DOHH2 (cell line): ENCODE measurements around the gene SETD3.
A peak's percentile ranks its signal among the peaks of the same experiment; 100 is the strongest.

Experiments used
- H3F3A ChIP-seq: fragments of 200-600 bp; sonication (generic), shearing (Covaris generic); 2 replicates; pipeline ENCODE4 v1.6.0; 2016; ENCODE audit warnings: antibody characterized with exemption, mild to moderate bottlenecking; ENCODE audit not compliant: control insufficient read depth, insufficient read depth
- H3K27ac ChIP-seq: fragments of 200-600 bp; sonication (generic); 2 replicates; pipeline ENCODE4 v1.5.1; 2014; ENCODE audit warnings: low read depth, mild to moderate bottlenecking, low read length, moderate library complexity
- H3K27me3 ChIP-seq: fragments of 200-600 bp; sonication (generic); 2 replicates; pipeline ENCODE4 v1.6.1; 2014; ENCODE audit warnings: mild to moderate bottlenecking, low read length, mixed read lengths; ENCODE audit not compliant: control insufficient read depth
- H3K36me3 ChIP-seq: fragments of 200-600 bp; sonication (generic); 2 replicates; pipeline ENCODE4 v1.6.1; 2014; ENCODE audit warnings: mild to moderate bottlenecking, low read length, moderate library complexity, mixed read lengths; ENCODE audit not compliant: control insufficient read depth
- H3K4me1 ChIP-seq: fragments of 200-600 bp; sonication (generic); 2 replicates; pipeline ENCODE4 v1.6.1; 2014; ENCODE audit warnings: mild to moderate bottlenecking, low read length, mixed read lengths; ENCODE audit not compliant: control insufficient read depth
- H3K4me2 ChIP-seq: fragments of 200-600 bp; sonication (generic); 2 replicates; pipeline ENCODE4 v1.6.0; 2014; ENCODE audit warnings: mild to moderate bottlenecking, low read length, moderate library complexity
- H3K4me3 ChIP-seq: fragments of 200-600 bp; sonication (generic); 2 replicates; pipeline ENCODE4 v1.5.1; 2014; ENCODE audit warnings: mild to moderate bottlenecking, low read length, mixed read lengths
- H3K79me2 ChIP-seq: fragments of 200-600 bp; sonication (generic); 2 replicates; pipeline ENCODE4 v1.6.1; 2014; ENCODE audit warnings: mild to moderate bottlenecking, low read length, mixed read lengths; ENCODE audit not compliant: control insufficient read depth
- H3K9me2 ChIP-seq: fragments of 200-600 bp; sonication (generic); replicated peaks from 2 replicates; pipeline ENCODE4 v1.6.1; 2014; ENCODE audit warnings: mild to moderate bottlenecking, low read length, mixed read lengths; ENCODE audit not compliant: control insufficient read depth
- H3K9me3 ChIP-seq: fragments of 200-600 bp; sonication (generic); 2 replicates; pipeline ENCODE4 v1.6.1; 2014; ENCODE audit warnings: antibody characterized with exemption, low read length, mixed read lengths; ENCODE audit not compliant: control insufficient read depth, insufficient read depth
- H4K20me1 ChIP-seq: fragments of 200-600 bp; sonication (generic); 2 replicates; pipeline ENCODE4 v1.6.0; 2014; ENCODE audit warnings: low read depth, mild to moderate bottlenecking, antibody characterized with exemption, low read length, moderate library complexity; ENCODE audit not compliant: control insufficient read depth, insufficient read depth
- EZH2phosphoT487 ChIP-seq: fragments of 200-600 bp; sonication (generic); IDR thresholded peaks from 2 replicates; pipeline ENCODE4 v1.6.1; 2017; ENCODE audit warnings: borderline replicate concordance, mild to moderate bottlenecking, antibody characterized with exemption, low read length, moderate library complexity, mixed read lengths
- TF ChIP-seq, protein P1 (sequence below): fragments of 200-600 bp; sonication (generic); IDR thresholded peaks from one replicate; pipeline ENCODE4 v1.5.1; 2014; ENCODE audit warnings: antibody characterized with exemption, mild to moderate bottlenecking, low read depth, low read length; ENCODE audit not compliant: poor library complexity, severe bottlenecking

Gene SETD3

GRCh38 chr14:99427632-99428300 lies 52.9 kb downstream of the SETD3 start:
- Histone ChIP-seq H3K27ac (no peak overlapping the region), H3K9me3 (no peaks in the 10 kb centered on the region), H3F3A (peaks cover 6% of the 10 kb centered on the region), H4K20me1 (peaks cover 6% of the 10 kb centered on the region; the same call in 1 of the 2 replicates), H3K9me2 (no peaks in the 10 kb centered on the region), H3K36me3 (peaks cover 20% of the 10 kb centered on the region), H3K4me2 (no peak overlapping the region), H3K4me3 (no peak overlapping the region), H3K4me1 (peaks cover 70% of the 10 kb centered on the region), H3K79me2 (peaks cover 19% of the 10 kb centered on the region), H3K27me3 (no peaks in the 10 kb centered on the region)
- TF ChIP-seq EZH2phosphoT487: no peak
- TF ChIP-seq, protein P1, sequence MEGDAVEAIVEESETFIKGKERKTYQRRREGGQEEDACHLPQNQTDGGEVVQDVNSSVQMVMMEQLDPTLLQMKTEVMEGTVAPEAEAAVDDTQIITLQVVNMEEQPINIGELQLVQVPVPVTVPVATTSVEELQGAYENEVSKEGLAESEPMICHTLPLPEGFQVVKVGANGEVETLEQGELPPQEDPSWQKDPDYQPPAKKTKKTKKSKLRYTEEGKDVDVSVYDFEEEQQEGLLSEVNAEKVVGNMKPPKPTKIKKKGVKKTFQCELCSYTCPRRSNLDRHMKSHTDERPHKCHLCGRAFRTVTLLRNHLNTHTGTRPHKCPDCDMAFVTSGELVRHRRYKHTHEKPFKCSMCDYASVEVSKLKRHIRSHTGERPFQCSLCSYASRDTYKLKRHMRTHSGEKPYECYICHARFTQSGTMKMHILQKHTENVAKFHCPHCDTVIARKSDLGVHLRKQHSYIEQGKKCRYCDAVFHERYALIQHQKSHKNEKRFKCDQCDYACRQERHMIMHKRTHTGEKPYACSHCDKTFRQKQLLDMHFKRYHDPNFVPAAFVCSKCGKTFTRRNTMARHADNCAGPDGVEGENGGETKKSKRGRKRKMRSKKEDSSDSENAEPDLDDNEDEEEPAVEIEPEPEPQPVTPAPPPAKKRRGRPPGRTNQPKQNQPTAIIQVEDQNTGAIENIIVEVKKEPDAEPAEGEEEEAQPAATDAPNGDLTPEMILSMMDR: no peak

- Histone ChIP-seq H3K9me2 (no peaks in the 10 kb centered on the region), H3K36me3 (peaks cover 20% of the 10 kb centered on the region), H3K4me1 (peaks cover 70% of the 10 kb centered on the region), H3K4me2 (peak overlapping the region; percentile 58), H3K27ac (peak overlapping the region; percentile 42; the same call in 1 of the 2 replicates), H3K4me3 (peak overlapping the region; percentile 54), H3K27me3 (no peaks in the 10 kb centered on the region), H3K9me3 (no peaks in the 10 kb centered on the region), H3F3A (peaks cover 6% of the 10 kb centered on the region), H4K20me1 (peaks cover 6% of the 10 kb centered on the region; the same call in 1 of the 2 replicates), H3K79me2 (peaks cover 19% of the 10 kb centered on the region)
- TF ChIP-seq EZH2phosphoT487: no peak
- TF ChIP-seq, protein P1: no peak
Measured at GRCh38 chr14:99426813-99427346, 53.8 kb downstream of the SETD3 start.

GRCh38 chr14:99426265-99426664 lies 54.4 kb downstream of the SETD3 start:
- Histone ChIP-seq H3K9me3 (no peaks in the 10 kb centered on the region), H3F3A (peaks cover 6% of the 10 kb centered on the region), H3K4me3 (peak overlapping the region; percentile 54), H3K27me3 (no peaks in the 10 kb centered on the region), H3K4me1 (peaks cover 70% of the 10 kb centered on the region), H3K27ac (peak overlapping the region; percentile 42), H3K4me2 (peak overlapping the region; percentile 58), H4K20me1 (peaks cover 6% of the 10 kb centered on the region; the same call in 1 of the 2 replicates), H3K79me2 (peaks cover 19% of the 10 kb centered on the region), H3K9me2 (no peaks in the 10 kb centered on the region), H3K36me3 (peaks cover 20% of the 10 kb centered on the region)
- TF ChIP-seq, protein P1: no peak
- TF ChIP-seq EZH2phosphoT487: no peak
